ENCODE results near the gene RANBP10. TPM values are rescaled to one million over a fixed set of nuclear protein-coding genes. Genes with fewer than 3 reads are reported as not detected.

RANBP10 gene
- polyA plus RNA-seq, 2 of the 4 experiments (the other 2 are of a cell fraction), result 7.5 to 9.8 TPM

DNA sequence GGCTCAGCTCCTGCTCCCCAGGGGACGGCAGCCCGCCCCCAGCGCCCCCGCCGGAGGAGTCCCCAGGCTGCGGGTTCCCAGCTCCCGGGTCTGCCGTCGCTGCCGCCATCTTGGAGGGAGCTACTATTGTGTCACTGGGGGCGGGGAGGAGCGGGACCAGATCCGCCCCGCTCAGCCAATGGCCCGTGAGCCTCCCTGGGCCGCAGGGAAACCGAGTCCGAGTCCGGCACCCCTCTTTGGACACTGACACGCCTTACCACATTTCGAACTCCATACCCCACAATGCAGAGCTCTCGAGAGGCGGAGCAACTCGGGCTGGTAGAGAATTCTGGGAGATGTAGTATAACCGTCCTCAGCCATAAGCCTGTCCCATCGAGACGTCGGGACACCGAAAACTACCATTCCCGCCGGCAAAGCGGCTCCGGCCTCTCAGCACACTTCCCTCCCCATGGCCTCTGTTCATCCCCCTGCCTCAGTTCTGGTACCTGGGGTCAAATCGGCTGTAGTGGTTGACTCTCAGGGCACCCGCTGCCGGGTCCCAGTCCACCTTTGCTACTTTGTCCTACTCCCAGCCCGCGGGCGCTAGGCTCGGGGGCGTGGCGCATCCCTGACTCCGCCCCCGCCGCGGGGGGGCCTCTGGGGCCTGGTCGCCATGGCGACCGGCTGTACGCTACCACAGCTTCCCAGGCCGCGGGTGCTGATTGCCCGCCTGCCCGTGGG, at the start of gene RANBP10, which contains the start of gene TSNAXIP1 (continued):
- TF ChIP-seq RAD21 (conservative IDR thresholded peaks at IDR 0.05 in 1 of 2, IDR thresholded peaks at IDR 0.05 in 1 of 2) (no peak), HDAC2 (IDR thresholded peaks at IDR 0.05) (no peak), BHLHE40 (IDR thresholded peaks at IDR 0.05; ENCODE audit: low read depth, low read length) (no peak), KDM5A (IDR thresholded peaks at IDR 0.05) (peak; percentile 74; the same call in 1 of the 2 replicates), FOSL2 (IDR thresholded peaks at IDR 0.05) (no peak), FOSL2 (CRISPR knock-in tag; IDR thresholded peaks at IDR 0.05) (no peak), PBX3 (IDR thresholded peaks at IDR 0.05) (no peak), CTCF (IDR thresholded peaks at IDR 0.05) (no peak), EP300 (IDR thresholded peaks at IDR 0.05) (no peak), RFX5 (IDR thresholded peaks at IDR 0.05) (peak; percentile 42; the same call in 1 of the 2 replicates), ATOH8 (CRISPR knock-in tag; IDR thresholded peaks at IDR 0.05; ENCODE audit: low read depth) (no peak), JUN (IDR thresholded peaks at IDR 0.05) (peak in 1 of 2 experiments; percentile 82; a peak in 4 of 5 replicates), ZNF302 (CRISPR knock-in tag; IDR thresholded peaks at IDR 0.05) (no peak), MAX (IDR thresholded peaks at IDR 0.05) (peak; percentile 64), MAFK (IDR thresholded peaks at IDR 0.05; ENCODE audit: partially characterized antibody) (no peak), CBX8 (IDR thresholded peaks at IDR 0.05) (no peak), SMC3 (IDR thresholded peaks at IDR 0.05) (no peak), ZSCAN20 (CRISPR knock-in tag; IDR thresholded peaks at IDR 0.05) (no peak), MYC (IDR thresholded peaks at IDR 0.05; ENCODE audit: borderline replicate concordance, low read length) (no peak; the same call in 1 of the 2 replicates), RCOR1 (IDR thresholded peaks at IDR 0.05; ENCODE audit: low read depth, low read length) (no peak), SREBF2 (IDR thresholded peaks at IDR 0.05) (no peak)
- TF ChIP-seq, protein P1, sequence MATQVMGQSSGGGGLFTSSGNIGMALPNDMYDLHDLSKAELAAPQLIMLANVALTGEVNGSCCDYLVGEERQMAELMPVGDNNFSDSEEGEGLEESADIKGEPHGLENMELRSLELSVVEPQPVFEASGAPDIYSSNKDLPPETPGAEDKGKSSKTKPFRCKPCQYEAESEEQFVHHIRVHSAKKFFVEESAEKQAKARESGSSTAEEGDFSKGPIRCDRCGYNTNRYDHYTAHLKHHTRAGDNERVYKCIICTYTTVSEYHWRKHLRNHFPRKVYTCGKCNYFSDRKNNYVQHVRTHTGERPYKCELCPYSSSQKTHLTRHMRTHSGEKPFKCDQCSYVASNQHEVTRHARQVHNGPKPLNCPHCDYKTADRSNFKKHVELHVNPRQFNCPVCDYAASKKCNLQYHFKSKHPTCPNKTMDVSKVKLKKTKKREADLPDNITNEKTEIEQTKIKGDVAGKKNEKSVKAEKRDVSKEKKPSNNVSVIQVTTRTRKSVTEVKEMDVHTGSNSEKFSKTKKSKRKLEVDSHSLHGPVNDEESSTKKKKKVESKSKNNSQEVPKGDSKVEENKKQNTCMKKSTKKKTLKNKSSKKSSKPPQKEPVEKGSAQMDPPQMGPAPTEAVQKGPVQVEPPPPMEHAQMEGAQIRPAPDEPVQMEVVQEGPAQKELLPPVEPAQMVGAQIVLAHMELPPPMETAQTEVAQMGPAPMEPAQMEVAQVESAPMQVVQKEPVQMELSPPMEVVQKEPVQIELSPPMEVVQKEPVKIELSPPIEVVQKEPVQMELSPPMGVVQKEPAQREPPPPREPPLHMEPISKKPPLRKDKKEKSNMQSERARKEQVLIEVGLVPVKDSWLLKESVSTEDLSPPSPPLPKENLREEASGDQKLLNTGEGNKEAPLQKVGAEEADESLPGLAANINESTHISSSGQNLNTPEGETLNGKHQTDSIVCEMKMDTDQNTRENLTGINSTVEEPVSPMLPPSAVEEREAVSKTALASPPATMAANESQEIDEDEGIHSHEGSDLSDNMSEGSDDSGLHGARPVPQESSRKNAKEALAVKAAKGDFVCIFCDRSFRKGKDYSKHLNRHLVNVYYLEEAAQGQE (IDR thresholded peaks at IDR 0.05), result no peak

Data from A549 (cell line).